Epithelial cell of esophagus (primary cell): ENCODE results near the gene ADGRL1.

Experiments used
- DNase-seq: peaks from one replicate; pipeline ENCODE4 v3.0.0; 2010; ENCODE audit warnings: low read depth
- H3K4me3 ChIP-seq: 2 replicates; pipeline ENCODE4 v1.5.1; 2011; ENCODE audit warnings: mild to moderate bottlenecking, low read length, control low read depth
- CTCF ChIP-seq: IDR thresholded peaks from 2 replicates; pipeline ENCODE4 v1.5.1; 2011; ENCODE audit warnings: low read depth, mild to moderate bottlenecking, low read length, control low read depth, inconsistent platforms; ENCODE audit not compliant: insufficient read depth; ENCODE audit errors: missing control alignments

ADGRL1 gene

GRCh38 chr19:14168993-14169392 lies 37.0 kb downstream of the ADGRL1 start:
- no peak overlapping the region for H3K4me3 ChIP-seq
- no peak for TF ChIP-seq CTCF
- DNase-seq, result no peak

GRCh38 chr19:14168259-14168972 lies 37.6 kb downstream of the ADGRL1 start:
- no peak for DNase-seq
- no peak overlapping the region for H3K4me3 ChIP-seq
- TF ChIP-seq CTCF, result no peak

- H3K4me3 ChIP-seq, result no peak overlapping the region
- no peak for DNase-seq
- no peak for TF ChIP-seq CTCF
These were observed 38.3 kb downstream of the ADGRL1 start for GRCh38 chr19:14167576-14168138.

GRCh38 chr19:14166999-14167575 lies 38.9 kb downstream of the ADGRL1 start:
- TF ChIP-seq CTCF, result no peak
- H3K4me3 ChIP-seq, result no peak overlapping the region
- DNase-seq, result no peak

- H3K4me3 ChIP-seq, result no peak overlapping the region
- no peak for TF ChIP-seq CTCF
- no peak for DNase-seq
These were observed 39.8 kb downstream of the ADGRL1 start for GRCh38 chr19:14165990-14166830.

- DNase-seq, result no peak
- H3K4me3 ChIP-seq, result no peak overlapping the region
- no peak for TF ChIP-seq CTCF
These were observed 41.1 kb downstream of the ADGRL1 start for GRCh38 chr19:14164724-14165493.
